ENCODE results near the gene SLC7A6OS. TPM values are rescaled to one million over a fixed set of nuclear protein-coding genes. Genes with fewer than 3 reads are reported as not detected.
"Not testable (repeated sequence)": the region's sequence is repeated elsewhere in the genome, so short reads cannot be mapped to it uniquely, and the experiment has no call there.

Gene SLC7A6OS
- total RNA-seq, 2 experiments from 2014 or later = 20.6 to 22.2 TPM

DNA sequence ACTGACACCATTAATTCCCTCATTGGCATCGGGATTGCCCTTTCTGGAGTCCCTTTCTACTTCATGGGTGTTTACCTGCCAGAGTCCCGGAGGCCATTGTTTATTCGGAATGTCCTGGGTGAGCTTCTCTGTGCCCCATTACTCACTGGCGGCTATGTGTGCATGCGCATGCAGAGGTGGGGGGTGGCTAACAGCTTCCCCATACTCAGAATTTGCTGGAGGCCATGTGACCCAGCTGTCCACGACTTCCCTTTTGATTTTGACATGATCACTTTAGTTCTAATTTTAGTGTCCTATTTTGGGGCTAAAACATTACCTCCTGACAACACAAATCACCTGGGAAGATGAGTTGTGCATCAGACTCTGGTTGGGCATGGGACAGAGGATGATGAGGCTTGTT, 14.1 kb downstream of the SLC7A6OS start:
- no peaks in the 10 kb centered on the region for H3K27me3 Mint-ChIP-seq
- H3K9me3 Mint-ChIP-seq = no peaks in the 10 kb centered on the region
- POLR2A ChIA-PET = interaction anchor here (1.4 kb wide), 1 partner anchor 13 kb away, joined by 4 read pairs; no protein-coding TSS in a partner anchor
- peaks cover 28% of the 10 kb centered on the region for H3K4me1 Mint-ChIP-seq (ENCODE audit: low read depth)
- peak overlapping the region; percentile 3 for H3K27ac Mint-ChIP-seq
- CTCF ChIA-PET = interaction anchor here (0.7 to 15.3 kb wide), 3 partner anchors 9 to 34 kb away, joined by 3 to 237 read pairs (median 3); partner anchors contain the start of gene SLC7A6
- no peak overlapping the region for H3K4me3 Mint-ChIP-seq
- peaks cover 56% of the 10 kb centered on the region for H3K36me3 Mint-ChIP-seq
- intact Hi-C loops (cut with micrococcal nuclease) = no loop called here
- peak; percentile 0 for DNase-seq

DNA sequence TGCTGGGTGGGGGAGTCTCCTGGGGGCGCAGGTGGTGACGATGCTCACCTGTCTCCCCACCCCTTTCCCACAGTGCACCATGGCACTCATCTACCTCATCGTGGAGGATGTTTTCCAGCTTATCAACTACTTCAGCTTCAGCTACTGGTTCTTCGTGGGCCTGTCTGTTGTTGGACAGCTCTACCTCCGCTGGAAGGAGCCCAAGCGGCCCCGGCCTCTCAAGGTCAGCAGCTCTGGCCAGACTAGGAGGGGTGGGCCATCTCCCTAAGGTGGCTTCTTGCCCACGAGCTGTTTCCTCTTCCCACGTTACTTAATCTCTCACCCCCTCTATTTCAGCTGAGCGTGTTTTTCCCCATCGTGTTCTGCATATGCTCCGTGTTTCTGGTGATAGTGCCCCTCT, 14.5 kb downstream of the SLC7A6OS start:
- peaks cover 32% of the 10 kb centered on the region for H3K4me1 Mint-ChIP-seq (ENCODE audit: low read depth)
- POLR2A ChIA-PET = interaction anchor here (1.4 to 2.7 kb wide), 2 partner anchors 13 to 15 kb away, joined by 4 to 9 read pairs; partner anchors contain the start of genes PRMT7 and SLC7A6OS
- H3K36me3 Mint-ChIP-seq = peaks cover 57% of the 10 kb centered on the region
- H3K4me3 Mint-ChIP-seq = no peak overlapping the region
- no peaks in the 10 kb centered on the region for H3K27me3 Mint-ChIP-seq
- H3K27ac Mint-ChIP-seq = peak overlapping the region; percentile 3
- H3K9me3 Mint-ChIP-seq = no peaks in the 10 kb centered on the region
- intact Hi-C loops (cut with micrococcal nuclease) = no loop called here
- CTCF ChIA-PET = interaction anchor here (15.3 kb wide), 1 partner anchor 34 kb away, joined by 237 read pairs; the partner anchor contains the start of gene SLC7A6
- DNase-seq = no peak

DNA sequence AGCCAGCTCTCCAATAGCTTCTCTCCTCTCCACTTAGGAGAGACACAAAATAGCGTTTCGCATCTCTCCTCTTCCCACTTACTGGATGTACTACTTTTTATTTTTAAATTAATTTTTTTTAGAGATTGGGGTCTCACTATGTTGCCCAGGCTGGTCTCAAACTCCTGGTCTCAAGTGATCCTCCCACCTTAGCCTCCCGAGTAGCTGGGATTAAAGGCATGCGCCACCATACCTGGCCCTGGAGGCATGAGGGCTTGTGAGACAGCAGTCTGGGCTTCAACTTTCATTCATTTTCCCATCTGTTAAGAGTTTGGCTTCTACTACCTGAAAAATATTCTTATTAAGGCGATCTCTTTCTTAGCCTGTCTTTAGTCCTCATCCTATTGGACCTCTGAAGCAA, 18.3 kb downstream of the SLC7A6OS start:
- ChIA-PET POLR2A (interaction anchor here (0.7 to 0.9 kb wide), 2 partner anchors 18 to 29 kb away, joined by 5 to 6 read pairs; partner anchors contain the start of genes PRMT7 and SLC7A6OS), CTCF (interaction anchor here (0.6 to 15.3 kb wide), 3 partner anchors 15 to 47 kb away, joined by 3 to 237 read pairs (median 4); partner anchors contain the start of genes PLA2G15 and SLC7A6)
- Mint-ChIP-seq H3K4me3 (no peak overlapping the region), H3K27me3 (no peaks in the 10 kb centered on the region), H3K9me3 (no peaks in the 10 kb centered on the region), H3K4me1 (ENCODE audit: low read depth) (peaks cover 59% of the 10 kb centered on the region), H3K27ac (peak overlapping the region; percentile 93), H3K36me3 (peaks cover 62% of the 10 kb centered on the region)
- DNase-seq = no peak
- intact Hi-C loops (cut with micrococcal nuclease) = no loop called here

DNA sequence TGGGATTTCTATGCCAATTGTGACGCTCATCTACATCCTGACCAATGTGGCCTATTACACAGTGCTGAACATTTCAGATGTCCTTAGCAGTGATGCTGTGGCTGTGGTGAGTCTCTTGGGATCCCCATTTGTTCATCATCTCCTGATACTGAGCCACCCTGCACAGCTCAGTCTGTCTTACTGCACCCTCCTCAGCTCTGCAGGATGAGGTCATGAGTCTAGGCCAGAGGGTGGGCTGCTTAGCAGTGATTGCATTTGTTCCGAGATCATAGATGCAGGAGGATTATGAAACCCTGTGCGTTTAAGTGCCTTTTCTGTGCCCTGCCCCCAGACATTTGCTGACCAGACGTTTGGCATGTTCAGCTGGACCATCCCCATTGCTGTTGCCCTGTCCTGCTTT, 19.5 kb downstream of the SLC7A6OS start:
- Mint-ChIP-seq H3K4me3 (no peak overlapping the region), H3K27ac (peak overlapping the region; percentile 93), H3K27me3 (no peaks in the 10 kb centered on the region), H3K36me3 (peaks cover 60% of the 10 kb centered on the region), H3K4me1 (ENCODE audit: low read depth) (peaks cover 69% of the 10 kb centered on the region), H3K9me3 (no peaks in the 10 kb centered on the region)
- CTCF ChIA-PET = interaction anchor here (1.3 to 15.3 kb wide), 4 partner anchors 17 to 46 kb away, joined by 4 to 237 read pairs (median 10); partner anchors contain the start of genes PLA2G15 and SLC7A6
- intact Hi-C loops (cut with micrococcal nuclease) = no loop called here
- POLR2A ChIA-PET = interaction anchor here (0.9 to 3.6 kb wide), 3 partner anchors 9 to 28 kb away, joined by 5 to 11 read pairs (median 6); no protein-coding TSS in a partner anchor
- DNase-seq = peak; percentile 18

DNA sequence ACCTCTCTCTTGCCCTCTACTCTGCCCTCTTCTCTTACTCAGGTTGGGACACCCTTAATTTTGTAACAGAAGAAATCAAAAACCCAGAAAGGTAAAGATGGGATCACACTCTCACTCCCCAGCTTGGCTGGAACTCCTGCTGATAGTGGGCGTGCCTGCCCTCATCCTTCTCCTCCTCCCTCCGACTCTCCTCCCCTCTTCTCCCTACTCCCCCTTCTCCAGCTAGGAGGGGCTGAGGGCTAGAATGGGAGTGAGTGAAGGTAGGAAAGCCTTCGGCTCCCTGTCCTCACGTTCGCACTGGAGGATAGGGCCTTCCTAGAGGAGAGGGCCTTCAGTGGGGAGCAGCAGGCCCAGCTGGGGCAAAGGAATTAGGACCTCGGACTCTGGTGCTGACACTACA, 20.3 kb downstream of the SLC7A6OS start:
- peak overlapping the region; percentile 12 for H3K4me3 Mint-ChIP-seq
- H3K4me1 Mint-ChIP-seq (ENCODE audit: low read depth) = peaks cover 77% of the 10 kb centered on the region
- no peaks in the 10 kb centered on the region for H3K27me3 Mint-ChIP-seq
- ChIA-PET CTCF (interaction anchor here (1.4 to 15.3 kb wide), 4 partner anchors 16 to 38 kb away, joined by 6 to 237 read pairs (median 12); partner anchors contain the start of genes PRMT7, SLC7A6 and SLC7A6OS), POLR2A (interaction anchor here (1.2 to 3.6 kb wide), 5 partner anchors 8 to 26 kb away, joined by 3 to 20 read pairs (median 10); partner anchors contain the start of genes PRMT7, SLC7A6 and SLC7A6OS)
- intact Hi-C loops (cut with micrococcal nuclease) = no loop called here
- H3K27ac Mint-ChIP-seq = peak overlapping the region; percentile 93
- H3K36me3 Mint-ChIP-seq = peaks cover 58% of the 10 kb centered on the region
- peak; percentile 8 for DNase-seq
- no peaks in the 10 kb centered on the region for H3K9me3 Mint-ChIP-seq

DNA sequence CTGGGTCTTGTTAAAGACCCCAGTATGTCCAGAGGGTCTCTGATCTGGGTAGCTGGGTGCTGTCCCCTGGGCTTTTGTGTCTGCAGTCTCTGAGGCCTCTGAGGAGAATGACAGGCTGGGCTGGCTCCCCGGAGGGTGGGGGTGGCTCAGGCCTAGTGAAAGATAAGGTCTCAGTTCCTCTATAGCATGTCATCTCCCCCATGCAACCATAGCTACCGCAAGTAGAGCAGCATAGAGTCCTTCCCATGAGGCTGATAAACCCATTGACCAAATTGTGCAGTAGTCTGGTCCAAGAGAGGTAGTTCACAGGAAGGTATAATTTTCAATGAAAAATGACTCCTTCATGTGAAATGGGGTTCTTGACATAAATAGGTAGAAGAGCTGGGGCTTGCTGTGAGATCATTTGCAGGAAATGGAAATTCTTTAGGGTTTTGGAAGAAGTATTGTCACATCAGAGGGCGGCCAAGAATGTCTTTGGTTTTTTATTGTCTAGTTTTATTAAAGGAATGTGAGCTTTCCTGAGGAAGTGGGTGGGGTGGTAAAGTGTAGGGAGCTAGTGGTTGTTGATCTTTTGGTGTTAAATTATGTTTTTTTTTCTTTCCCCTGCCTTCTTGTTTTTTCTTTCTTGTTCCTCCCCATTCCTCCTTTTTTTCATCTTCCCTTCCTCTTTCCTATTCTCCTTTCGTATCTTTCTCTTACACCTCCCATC, 21.0 kb downstream of the SLC7A6OS start:
- intact Hi-C loops (cut with micrococcal nuclease) = loop anchor here (1.0 kb wide), 2 partner anchors 14 to 21 kb away; partner anchors contain the start of gene SLC7A6OS
- no peaks in the 10 kb centered on the region for H3K27me3 Mint-ChIP-seq
- H3K36me3 Mint-ChIP-seq = peaks cover 54% of the 10 kb centered on the region
- H3K4me3 Mint-ChIP-seq = peak overlapping the region; percentile 12
- H3K9me3 Mint-ChIP-seq = no peaks in the 10 kb centered on the region
- ChIA-PET CTCF (interaction anchor here (0.5 to 15.3 kb wide), 6 partner anchors 15 to 231 kb away, joined by 3 to 237 read pairs (median 8); partner anchors contain the start of genes PRMT7, SLC7A6 and SLC7A6OS), POLR2A (interaction anchor here (0.6 to 3.6 kb wide), 8 partner anchors 9 to 205 kb away, joined by 3 to 20 read pairs (median 4); partner anchors contain the start of genes NFATC3, PRMT7, SLC7A6 and SLC7A6OS)
- H3K4me1 Mint-ChIP-seq (ENCODE audit: low read depth) = peaks cover 84% of the 10 kb centered on the region
- DNase-seq = peak; percentile 84
- peak overlapping the region; percentile 93 for H3K27ac Mint-ChIP-seq

DNA sequence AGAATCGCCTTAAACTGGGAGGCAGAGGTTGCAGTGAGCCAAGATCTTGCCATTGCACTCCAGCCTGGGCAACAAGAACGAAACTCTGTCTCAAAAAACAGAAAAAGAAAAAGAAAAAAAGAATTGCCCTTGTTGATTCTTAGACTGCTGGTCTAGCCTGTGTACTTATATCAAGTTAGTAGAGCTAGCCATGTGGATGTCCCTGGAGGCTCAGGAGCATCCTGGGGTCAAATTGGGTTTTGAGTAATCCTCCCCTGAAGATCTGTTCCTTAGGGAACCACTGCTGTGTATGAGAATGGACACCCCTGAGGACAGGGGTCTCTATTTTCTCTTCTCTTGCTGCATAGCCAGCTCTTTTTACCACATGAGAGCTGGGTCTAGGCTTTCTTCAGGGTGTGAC, 21.5 kb downstream of the SLC7A6OS start:
- Mint-ChIP-seq H3K4me1 (ENCODE audit: low read depth) (peaks cover 88% of the 10 kb centered on the region), H3K36me3 (peaks cover 52% of the 10 kb centered on the region), H3K9me3 (no peaks in the 10 kb centered on the region), H3K27ac (peak overlapping the region; percentile 93), H3K4me3 (no peak overlapping the region), H3K27me3 (no peaks in the 10 kb centered on the region)
- no peak for DNase-seq
- intact Hi-C loops (cut with micrococcal nuclease) = loop anchor here (1.0 kb wide), 2 partner anchors 14 to 21 kb away; partner anchors contain the start of gene SLC7A6OS
- CTCF ChIA-PET = interaction anchor here (1.1 to 15.3 kb wide), 5 partner anchors 16 to 232 kb away, joined by 3 to 237 read pairs (median 10); partner anchors contain the start of genes PRMT7, SLC7A6 and SLC7A6OS
- POLR2A ChIA-PET = interaction anchor here (0.5 to 3.6 kb wide), 8 partner anchors 10 to 204 kb away, joined by 3 to 20 read pairs (median 4); partner anchors contain the start of genes NFATC3, PRMT7, SLC7A6 and SLC7A6OS

DNA sequence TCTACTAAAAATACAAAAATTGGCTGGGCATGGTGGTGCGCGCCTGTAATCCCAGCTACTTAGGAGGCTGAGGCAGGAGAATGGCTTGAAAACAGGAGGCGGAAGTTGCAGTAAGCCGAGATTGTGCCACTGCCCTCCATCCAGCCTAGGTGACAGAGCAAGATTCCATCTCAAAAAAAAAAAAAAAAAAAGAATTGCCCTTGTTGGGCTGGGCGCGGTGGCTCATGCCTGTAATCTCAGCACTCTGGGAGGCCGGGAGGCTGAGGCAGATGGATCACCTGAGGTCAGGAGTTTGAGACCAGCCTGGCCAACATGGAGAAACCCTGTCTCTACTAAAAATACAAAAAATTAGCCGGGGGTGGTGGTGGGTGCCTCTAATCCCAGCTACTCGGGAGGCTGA, 21.9 kb downstream of the SLC7A6OS start:
- DNase-seq, H3K9me3 Mint-ChIP-seq, H3K4me3 Mint-ChIP-seq, H3K27me3 Mint-ChIP-seq: not testable (repeated sequence)
- intact Hi-C loops (cut with micrococcal nuclease) = loop anchor here (1.0 kb wide), 2 partner anchors 13 to 22 kb away; partner anchors contain the start of gene SLC7A6OS
- Mint-ChIP-seq H3K36me3 (peaks cover 52% of the 10 kb centered on the region), H3K4me1 (ENCODE audit: low read depth) (peaks cover 91% of the 10 kb centered on the region), H3K27ac (peak overlapping the region; percentile 93)
- POLR2A ChIA-PET = interaction anchor here (0.5 to 3.6 kb wide), 6 partner anchors 15 to 722 kb away, joined by 3 to 20 read pairs (median 6); partner anchors contain the start of genes PRMT7, SLC7A6 and SLC7A6OS
- CTCF ChIA-PET = interaction anchor here (0.7 to 15.3 kb wide), 6 partner anchors 17 to 232 kb away, joined by 3 to 237 read pairs (median 6); partner anchors contain the start of genes PRMT7, SLC7A6 and SLC7A6OS

DNA sequence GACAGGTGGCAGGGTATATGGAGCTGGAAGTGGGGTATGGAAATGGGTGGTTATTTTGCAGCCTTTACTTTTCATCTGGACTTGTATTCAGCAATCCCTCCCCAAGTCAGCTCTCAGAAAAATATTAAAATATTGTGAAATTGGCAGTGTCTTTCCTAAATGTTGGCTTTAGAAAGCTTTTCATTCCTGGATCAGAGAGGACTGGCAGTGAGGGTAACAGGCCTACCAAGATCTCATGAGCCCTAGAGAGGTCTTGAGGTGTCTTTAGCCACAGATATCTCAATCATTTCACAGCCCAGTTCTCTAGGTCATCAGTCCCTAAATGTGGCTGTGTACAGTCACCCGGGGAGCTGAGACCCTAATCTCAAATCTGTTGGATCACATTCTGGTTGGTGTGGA, 22.5 kb downstream of the SLC7A6OS start:
- Mint-ChIP-seq H3K4me1 (ENCODE audit: low read depth) (peaks cover 92% of the 10 kb centered on the region), H3K27me3 (no peaks in the 10 kb centered on the region), H3K9me3 (no peaks in the 10 kb centered on the region), H3K4me3 (no peak overlapping the region), H3K36me3 (peaks cover 52% of the 10 kb centered on the region), H3K27ac (peak overlapping the region; percentile 93)
- CTCF ChIA-PET = interaction anchor here (0.7 to 15.3 kb wide), 5 partner anchors 9 to 41 kb away, joined by 3 to 237 read pairs (median 3); partner anchors contain the start of gene SLC7A6
- POLR2A ChIA-PET = interaction anchor here (0.6 to 3.6 kb wide), 5 partner anchors 16 to 721 kb away, joined by 3 to 11 read pairs (median 3); partner anchors contain the start of genes PRMT7, SLC7A6 and SLC7A6OS
- no peak for DNase-seq
- intact Hi-C loops (cut with micrococcal nuclease) = no loop called here

DNA sequence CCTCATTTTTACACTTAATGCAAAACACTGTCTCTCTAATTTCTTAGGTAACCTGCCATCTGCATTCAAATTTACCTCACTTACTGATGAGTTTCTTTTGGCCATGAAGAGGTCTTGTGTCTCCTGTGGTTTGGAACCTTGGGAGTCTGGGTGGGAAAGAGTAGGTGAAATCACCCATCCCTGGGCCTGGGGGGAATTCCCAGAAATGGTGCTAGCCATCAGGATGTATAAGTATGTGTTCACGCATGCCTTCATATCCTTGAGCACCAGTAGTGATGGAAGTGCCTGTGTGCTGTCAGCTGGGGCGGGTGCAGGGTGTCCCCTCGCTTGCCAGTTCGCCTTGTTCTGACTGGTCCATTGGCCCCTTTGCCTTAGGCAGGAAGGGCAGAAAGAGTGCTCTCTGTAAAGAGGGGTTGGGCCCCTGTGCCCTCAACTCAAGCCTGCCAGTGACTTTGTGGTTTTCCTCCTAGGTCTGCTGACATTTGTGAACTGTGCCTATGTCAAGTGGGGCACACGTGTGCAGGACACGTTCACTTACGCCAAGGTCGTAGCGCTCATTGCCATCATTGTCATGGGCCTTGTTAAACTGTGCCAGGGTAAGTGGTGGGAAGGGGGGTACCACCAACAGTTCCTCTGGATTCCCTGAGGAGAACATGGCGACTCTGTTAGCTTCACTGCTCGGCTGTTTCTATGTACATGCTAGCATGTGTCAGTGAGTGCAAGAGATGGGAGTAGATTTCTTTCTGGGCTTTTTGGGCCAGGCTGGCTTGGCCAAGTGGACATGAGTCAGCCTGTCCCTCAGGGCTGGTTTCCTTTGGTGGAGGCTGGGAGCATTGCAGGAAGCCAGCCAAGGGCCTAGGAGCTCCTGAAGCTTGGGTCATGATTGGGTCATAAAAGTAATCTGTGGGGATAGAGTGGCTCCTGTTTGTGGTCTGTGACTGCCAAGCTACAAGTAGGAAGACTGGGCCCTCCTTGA, 23.2 kb downstream of the SLC7A6OS start:
- Mint-ChIP-seq H3K4me3 (peak overlapping the region; percentile 7), H3K27ac (peak overlapping the region; percentile 93), H3K9me3 (no peaks in the 10 kb centered on the region), H3K4me1 (ENCODE audit: low read depth) (peaks cover 93% of the 10 kb centered on the region), H3K27me3 (no peaks in the 10 kb centered on the region), H3K36me3 (peaks cover 54% of the 10 kb centered on the region)
- intact Hi-C loops (cut with micrococcal nuclease) = loop anchor here (1.0 kb wide), 2 partner anchors 17 to 22 kb away; no protein-coding TSS in a partner anchor
- POLR2A ChIA-PET = interaction anchor here (1.1 to 3.6 kb wide), 5 partner anchors 13 to 23 kb away, joined by 3 to 11 read pairs (median 4); partner anchors contain the start of genes PRMT7, SLC7A6 and SLC7A6OS
- CTCF ChIA-PET = interaction anchor here (1.2 to 15.3 kb wide), 5 partner anchors 9 to 42 kb away, joined by 3 to 237 read pairs (median 4); partner anchors contain the start of gene SLC7A6
- peak; percentile 69 for DNase-seq

Measured in activated CD4-positive, alpha-beta memory T cell treated with anti-CD3 and anti-CD28 coated beads for 36 hours (primary cell).